ENCODE data around the gene CYTH4. TPM values are rescaled to one million over a fixed set of nuclear protein-coding genes. Genes with fewer than 3 reads are reported as not detected.

CYTH4 gene
- total RNA-seq, 2 experiments from 2014 or later = 30.5 to 34.0 TPM

- CTCF ChIA-PET = interaction anchor here (0.7 kb wide), 1 partner anchor 344 kb away, joined by 4 read pairs; no protein-coding TSS in a partner anchor
- Mint-ChIP-seq H3K27ac (no peak overlapping the region), H3K4me1 (ENCODE audit: low read depth) (peaks cover 11% of the 10 kb centered on the region), H3K4me3 (no peak overlapping the region), H3K9me3 (no peaks in the 10 kb centered on the region), H3K36me3 (ENCODE audit: low read depth) (no peaks in the 10 kb centered on the region), H3K27me3 (ENCODE audit: low read depth) (peaks cover 3% of the 10 kb centered on the region)
- intact Hi-C loops (cut with micrococcal nuclease) = no loop called here
- no peak for DNase-seq
Observed at GRCh38 chr22:37340331-37341262, 58.3 kb downstream of the CYTH4 start.

- H3K36me3 Mint-ChIP-seq (ENCODE audit: low read depth) = no peaks in the 10 kb centered on the region
- intact Hi-C loops (cut with micrococcal nuclease) = no loop called here
- no peak overlapping the region for H3K27ac Mint-ChIP-seq
- no peaks in the 10 kb centered on the region for H3K9me3 Mint-ChIP-seq
- no peaks in the 10 kb centered on the region for H3K27me3 Mint-ChIP-seq (ENCODE audit: low read depth)
- DNase-seq = no peak
- H3K4me1 Mint-ChIP-seq (ENCODE audit: low read depth) = peaks cover 11% of the 10 kb centered on the region
- CTCF ChIA-PET = no interaction called here
- H3K4me3 Mint-ChIP-seq = no peak overlapping the region
Observed at GRCh38 chr22:37342065-37342464, 59.8 kb downstream of the CYTH4 start.

GRCh38 chr22:37343348-37343747 lies 61.0 kb downstream of the CYTH4 start:
- no peak for DNase-seq
- H3K27ac Mint-ChIP-seq = no peak overlapping the region
- H3K4me1 Mint-ChIP-seq (ENCODE audit: low read depth) = peaks cover 11% of the 10 kb centered on the region
- CTCF ChIA-PET = no interaction called here
- H3K27me3 Mint-ChIP-seq (ENCODE audit: low read depth) = no peaks in the 10 kb centered on the region
- no peak overlapping the region for H3K4me3 Mint-ChIP-seq
- H3K9me3 Mint-ChIP-seq = no peaks in the 10 kb centered on the region
- no peaks in the 10 kb centered on the region for H3K36me3 Mint-ChIP-seq (ENCODE audit: low read depth)
- intact Hi-C loops (cut with micrococcal nuclease) = no loop called here

GRCh38 chr22:37343863-37344734 lies 61.8 kb downstream of the CYTH4 start:
- CTCF ChIA-PET = no interaction called here

GRCh38 chr22:37344735-37345449 lies 62.6 kb downstream of the CYTH4 start:
- Mint-ChIP-seq H3K4me1 (ENCODE audit: low read depth) (peaks cover 11% of the 10 kb centered on the region), H3K4me3 (no peak overlapping the region), H3K36me3 (ENCODE audit: low read depth) (no peaks in the 10 kb centered on the region), H3K9me3 (no peaks in the 10 kb centered on the region), H3K27me3 (ENCODE audit: low read depth) (no peaks in the 10 kb centered on the region), H3K27ac (no peak overlapping the region)
- intact Hi-C loops (cut with micrococcal nuclease) = no loop called here
- CTCF ChIA-PET = no interaction called here
- DNase-seq = no peak

More at GRCh38 chr22:37343863-37344734, 61.8 kb downstream of the CYTH4 start:
- Mint-ChIP-seq H3K27me3 (ENCODE audit: low read depth) (no peaks in the 10 kb centered on the region), H3K4me1 (ENCODE audit: low read depth) (peaks cover 11% of the 10 kb centered on the region), H3K27ac (no peak overlapping the region), H3K4me3 (no peak overlapping the region), H3K36me3 (ENCODE audit: low read depth) (no peaks in the 10 kb centered on the region), H3K9me3 (no peaks in the 10 kb centered on the region)
- no peak for DNase-seq
- intact Hi-C loops (cut with micrococcal nuclease) = no loop called here

GRCh38 chr22:37345863-37346504 lies 63.7 kb downstream of the CYTH4 start:
- DNase-seq = no peak
- Mint-ChIP-seq H3K9me3 (no peaks in the 10 kb centered on the region), H3K27ac (no peak overlapping the region), H3K4me1 (ENCODE audit: low read depth) (peaks cover 11% of the 10 kb centered on the region), H3K36me3 (ENCODE audit: low read depth) (no peaks in the 10 kb centered on the region), H3K4me3 (no peak overlapping the region), H3K27me3 (ENCODE audit: low read depth) (no peaks in the 10 kb centered on the region)
- CTCF ChIA-PET = no interaction called here
- intact Hi-C loops (cut with micrococcal nuclease) = no loop called here

GRCh38 chr22:37346505-37346895 lies 64.2 kb downstream of the CYTH4 start:
- Mint-ChIP-seq H3K9me3 (no peaks in the 10 kb centered on the region), H3K27ac (no peak overlapping the region), H3K36me3 (ENCODE audit: low read depth) (no peaks in the 10 kb centered on the region), H3K4me1 (ENCODE audit: low read depth) (peaks cover 11% of the 10 kb centered on the region), H3K4me3 (no peak overlapping the region), H3K27me3 (ENCODE audit: low read depth) (no peaks in the 10 kb centered on the region)
- CTCF ChIA-PET = no interaction called here
- no peak for DNase-seq
- intact Hi-C loops (cut with micrococcal nuclease) = no loop called here

- Mint-ChIP-seq H3K4me1 (ENCODE audit: low read depth) (no peaks in the 10 kb centered on the region), H3K4me3 (no peak overlapping the region), H3K27ac (no peak overlapping the region), H3K9me3 (no peaks in the 10 kb centered on the region), H3K27me3 (ENCODE audit: low read depth) (no peaks in the 10 kb centered on the region), H3K36me3 (ENCODE audit: low read depth) (no peaks in the 10 kb centered on the region)
- CTCF ChIA-PET = no interaction called here
- DNase-seq = no peak
- intact Hi-C loops (cut with micrococcal nuclease) = no loop called here
Observed at GRCh38 chr22:37349043-37349814, 66.9 kb downstream of the CYTH4 start.

- no peak for DNase-seq
- Mint-ChIP-seq H3K27me3 (ENCODE audit: low read depth) (no peaks in the 10 kb centered on the region), H3K27ac (no peak overlapping the region), H3K4me1 (ENCODE audit: low read depth) (no peaks in the 10 kb centered on the region), H3K4me3 (no peak overlapping the region), H3K9me3 (no peaks in the 10 kb centered on the region), H3K36me3 (ENCODE audit: low read depth) (no peaks in the 10 kb centered on the region)
- intact Hi-C loops (cut with micrococcal nuclease) = no loop called here
- CTCF ChIA-PET = no interaction called here
Observed at GRCh38 chr22:37351232-37351631, 68.9 kb downstream of the CYTH4 start.

GRCh38 chr22:37352481-37352880 lies 70.2 kb downstream of the CYTH4 start:
- CTCF ChIA-PET = no interaction called here

GRCh38 chr22:37353839-37354238 lies 71.5 kb downstream of the CYTH4 start:
- intact Hi-C loops (cut with micrococcal nuclease) = no loop called here
- no peaks in the 10 kb centered on the region for H3K9me3 Mint-ChIP-seq
- H3K27me3 Mint-ChIP-seq (ENCODE audit: low read depth) = no peaks in the 10 kb centered on the region
- no peak overlapping the region for H3K27ac Mint-ChIP-seq
- no peak overlapping the region for H3K4me3 Mint-ChIP-seq
- DNase-seq = no peak
- no peaks in the 10 kb centered on the region for H3K36me3 Mint-ChIP-seq (ENCODE audit: low read depth)
- CTCF ChIA-PET = no interaction called here
- no peaks in the 10 kb centered on the region for H3K4me1 Mint-ChIP-seq (ENCODE audit: low read depth)

More at GRCh38 chr22:37352481-37352880, 70.2 kb downstream of the CYTH4 start:
- no peak for DNase-seq
- intact Hi-C loops (cut with micrococcal nuclease) = no loop called here
- Mint-ChIP-seq H3K4me3 (no peak overlapping the region), H3K36me3 (ENCODE audit: low read depth) (no peaks in the 10 kb centered on the region), H3K4me1 (ENCODE audit: low read depth) (no peaks in the 10 kb centered on the region), H3K27me3 (ENCODE audit: low read depth) (no peaks in the 10 kb centered on the region), H3K27ac (no peak overlapping the region), H3K9me3 (no peaks in the 10 kb centered on the region)

Data from activated naive CD4-positive, alpha-beta T cell treated with anti-CD3 and anti-CD28 coated beads for 36 hours (primary cell).